Activated CD4-positive, alpha-beta T cell treated with anti-CD3 and anti-CD28 coated beads, Interleukin-2, Interleukin-6, amounts not matched to agents 100 ng/mL and 50 ng/mL, durations not matched to agents 16 hours and 8 hours (primary cell): ENCODE results near the gene ELMOD3.
"Not testable (repeated sequence)": the region's sequence is repeated elsewhere in the genome, so short reads cannot be mapped to it uniquely, and the experiment has no call there.

ENCODE experiments used
- DNase-seq: peaks from one replicate; pipeline ENCODE4 v3.0.0-alpha.2; 2020

Gene ELMOD3

DNA sequence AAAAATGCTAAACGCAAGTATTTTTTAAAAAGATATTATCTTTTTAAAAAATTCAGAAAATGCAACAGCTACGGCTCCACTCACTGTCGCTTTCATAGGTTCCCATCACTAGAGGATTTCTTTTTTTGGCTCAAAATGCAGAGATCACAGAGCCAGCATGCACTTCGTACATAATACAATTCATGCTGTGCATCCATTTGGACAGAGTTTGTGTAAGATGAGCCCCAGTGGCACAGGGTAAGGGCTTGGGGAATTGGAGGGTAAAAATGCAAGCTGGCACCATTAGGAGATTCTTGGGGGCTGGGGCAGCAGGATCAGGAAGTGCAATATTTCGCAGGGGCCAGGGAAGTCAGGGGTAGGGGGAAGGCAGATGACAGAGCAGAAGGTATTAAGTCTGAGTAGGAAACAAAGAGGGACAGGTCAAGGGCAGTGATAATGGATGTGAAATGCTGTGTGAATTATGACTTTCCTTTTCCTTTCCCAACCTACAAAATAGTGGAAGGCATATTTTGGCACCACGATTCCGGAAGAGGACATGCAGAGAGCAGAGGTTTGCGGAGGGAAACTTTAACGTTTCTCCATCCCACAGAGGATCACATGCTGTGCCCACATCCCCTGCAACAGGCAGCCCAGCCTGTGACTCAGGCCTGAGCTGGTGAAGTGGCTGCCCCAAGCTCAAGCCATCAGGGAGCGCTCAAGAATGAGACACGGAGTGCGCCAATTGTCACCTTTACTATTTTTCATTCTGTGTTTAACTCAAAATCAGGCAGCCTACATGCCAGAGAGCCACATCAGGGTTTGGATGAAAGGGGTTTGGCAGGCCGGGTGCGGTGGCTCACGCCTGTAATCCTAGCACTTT, 50.9 kb downstream of the ELMOD3 start:
- DNase-seq, result peak; percentile 90

DNA sequence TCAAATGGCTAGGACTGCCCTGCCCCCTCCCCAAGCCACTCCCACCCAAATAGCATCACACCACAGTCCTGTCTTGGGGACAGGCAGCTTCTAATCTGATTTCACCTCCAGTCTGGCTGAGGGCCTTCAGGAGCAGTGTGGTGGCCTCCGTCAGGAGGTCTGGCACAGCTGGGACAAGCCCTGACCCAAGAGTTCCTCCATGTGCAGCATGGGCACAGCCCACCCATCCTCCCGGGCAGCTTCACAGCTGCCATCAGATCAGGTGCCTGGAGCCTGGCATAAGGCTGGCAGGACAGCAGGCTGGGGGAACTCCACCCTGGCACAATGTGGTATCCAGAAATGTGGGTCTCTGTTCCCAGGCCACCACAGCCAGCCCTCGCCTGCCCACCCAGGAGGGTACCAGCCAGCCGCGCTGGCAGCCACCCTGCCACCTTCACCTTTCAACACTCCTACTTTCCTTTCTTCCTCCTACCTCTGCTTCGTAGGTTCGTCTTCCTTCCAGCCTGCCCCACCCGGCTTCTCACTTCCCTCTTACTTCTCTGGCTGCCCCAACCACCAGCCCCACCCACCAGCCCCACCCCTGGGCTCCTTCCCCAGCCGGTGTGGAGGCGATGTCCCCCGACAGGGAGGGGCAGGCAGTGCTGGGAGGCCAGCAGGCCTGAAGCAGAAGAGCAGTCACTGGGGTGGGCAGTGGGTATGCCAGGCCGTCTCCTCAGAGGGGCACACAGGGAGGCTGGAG, 55.4 kb downstream of the ELMOD3 start, which contains the start of gene CAPG:
TSS of gene CAPG (minus strand) at position 522 of the 739 bp plus-strand sequence. CDS start 8,221 bp downstream, outside the sequence.
- peak; percentile 63 for DNase-seq

DNA sequence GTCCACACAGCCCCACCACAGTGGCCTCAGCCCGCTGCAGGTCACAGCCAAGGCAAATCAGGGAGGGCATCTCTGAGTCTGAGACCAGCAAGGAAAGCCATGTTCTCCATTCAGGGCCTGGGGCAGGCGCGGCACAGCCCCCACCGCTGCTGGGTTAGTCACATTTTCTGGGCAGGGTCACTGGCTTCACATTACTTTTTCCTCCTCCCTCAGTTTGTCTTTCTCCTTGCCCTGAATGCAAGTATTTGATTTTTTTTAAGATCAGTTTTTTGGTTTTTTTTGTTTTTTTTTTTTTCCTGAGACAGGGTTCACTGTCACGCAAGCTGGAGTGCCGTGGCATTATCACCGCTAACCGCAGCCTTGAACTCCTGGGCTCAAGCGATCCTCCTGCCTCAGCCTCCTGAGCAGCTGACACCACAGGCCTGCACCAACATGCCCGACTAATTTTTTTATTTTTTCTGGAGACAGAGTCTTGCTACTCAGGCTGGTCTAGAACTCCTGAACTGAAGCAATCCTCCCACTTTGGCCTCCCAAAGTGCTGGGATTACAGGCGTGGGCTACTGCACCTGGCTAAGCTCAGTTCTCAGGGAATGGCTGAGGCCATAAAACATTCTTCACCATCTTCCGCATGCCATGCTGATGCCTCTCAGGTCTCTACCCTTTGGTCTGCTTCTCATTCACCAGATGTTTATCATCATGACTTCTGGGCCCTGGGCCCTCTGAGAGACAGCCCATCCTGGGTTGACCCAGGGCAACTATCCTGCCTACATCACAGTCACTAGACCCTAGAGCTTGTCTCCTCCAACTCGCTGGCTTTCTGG, 56.2 kb downstream of the ELMOD3 start:
- no peak for DNase-seq

DNA sequence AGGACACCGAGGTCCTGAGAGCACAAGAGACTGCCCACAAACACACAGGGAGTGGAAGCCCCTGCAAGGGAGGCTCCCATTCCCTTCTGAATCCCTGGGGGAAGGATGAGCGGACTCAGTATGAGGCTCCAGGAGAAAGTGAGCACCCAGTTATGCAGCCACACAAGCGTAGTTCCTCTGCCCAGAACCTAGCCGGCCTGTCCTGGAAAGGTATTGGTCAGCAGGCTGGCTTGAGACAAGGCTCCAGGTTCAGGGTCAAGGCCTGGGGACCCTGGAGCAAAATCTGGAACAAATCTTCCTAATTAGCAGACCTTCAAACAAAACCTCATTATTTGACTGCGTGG, 56.8 kb downstream of the ELMOD3 start:
- no peak for DNase-seq

DNA sequence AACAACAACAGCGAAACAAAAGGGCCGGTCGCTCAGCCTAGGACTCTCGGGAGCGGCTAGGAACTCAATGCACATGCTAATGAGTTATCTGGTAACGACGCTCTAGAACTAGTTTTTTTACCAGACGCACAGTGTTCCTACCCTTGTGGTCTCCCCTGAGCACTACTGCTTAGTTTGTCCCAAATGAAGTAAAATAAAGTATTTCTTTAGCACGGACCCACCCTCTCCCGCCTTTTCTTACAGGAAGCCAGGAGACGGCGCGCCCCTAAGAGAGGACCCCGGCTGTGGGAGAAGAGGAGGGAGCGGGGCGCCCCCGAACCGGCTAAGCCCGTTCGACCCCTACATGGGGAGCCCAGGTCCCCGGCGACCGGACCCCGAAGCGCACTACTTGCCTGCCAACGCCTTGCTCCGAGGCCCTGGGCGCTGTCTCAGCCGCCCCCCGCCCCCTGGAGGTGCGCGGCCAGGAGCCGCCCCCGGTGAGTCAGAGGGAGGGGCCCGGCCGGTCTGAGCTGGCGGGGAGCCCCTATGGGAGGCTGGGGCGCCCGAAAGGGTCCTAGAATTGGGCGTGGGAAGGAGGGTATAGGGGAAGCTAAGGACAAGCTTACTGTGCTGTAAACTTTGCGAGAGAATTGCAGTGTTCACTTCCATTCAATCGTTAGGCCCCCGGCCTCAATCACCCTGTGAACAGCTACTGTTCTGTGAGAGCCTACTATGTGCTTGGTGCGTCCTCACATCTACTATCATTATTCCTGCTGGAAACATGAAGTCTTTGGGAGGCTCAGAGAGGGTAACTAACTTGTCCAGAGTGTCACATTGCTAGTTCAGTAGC, 59.2 kb downstream of the ELMOD3 start:
- DNase-seq, result no peak

DNA sequence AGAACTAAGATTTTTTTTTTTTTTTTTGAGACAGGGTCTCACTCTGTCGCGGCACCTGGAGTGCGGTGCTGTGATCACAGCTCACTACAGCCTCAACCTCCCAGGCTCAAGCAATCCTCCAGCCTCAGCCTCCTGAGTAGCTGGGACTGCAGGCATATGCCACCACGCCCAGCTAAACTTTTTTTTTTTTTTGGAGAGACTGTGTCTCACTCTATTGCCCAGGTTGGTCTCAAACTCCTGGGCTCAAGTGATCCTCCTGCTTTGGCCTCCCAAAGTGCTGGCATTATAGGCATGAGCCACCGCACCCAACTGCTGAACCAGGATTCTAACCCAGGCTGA, 59.8 kb downstream of the ELMOD3 start:
- not testable (repeated sequence) for DNase-seq

DNA sequence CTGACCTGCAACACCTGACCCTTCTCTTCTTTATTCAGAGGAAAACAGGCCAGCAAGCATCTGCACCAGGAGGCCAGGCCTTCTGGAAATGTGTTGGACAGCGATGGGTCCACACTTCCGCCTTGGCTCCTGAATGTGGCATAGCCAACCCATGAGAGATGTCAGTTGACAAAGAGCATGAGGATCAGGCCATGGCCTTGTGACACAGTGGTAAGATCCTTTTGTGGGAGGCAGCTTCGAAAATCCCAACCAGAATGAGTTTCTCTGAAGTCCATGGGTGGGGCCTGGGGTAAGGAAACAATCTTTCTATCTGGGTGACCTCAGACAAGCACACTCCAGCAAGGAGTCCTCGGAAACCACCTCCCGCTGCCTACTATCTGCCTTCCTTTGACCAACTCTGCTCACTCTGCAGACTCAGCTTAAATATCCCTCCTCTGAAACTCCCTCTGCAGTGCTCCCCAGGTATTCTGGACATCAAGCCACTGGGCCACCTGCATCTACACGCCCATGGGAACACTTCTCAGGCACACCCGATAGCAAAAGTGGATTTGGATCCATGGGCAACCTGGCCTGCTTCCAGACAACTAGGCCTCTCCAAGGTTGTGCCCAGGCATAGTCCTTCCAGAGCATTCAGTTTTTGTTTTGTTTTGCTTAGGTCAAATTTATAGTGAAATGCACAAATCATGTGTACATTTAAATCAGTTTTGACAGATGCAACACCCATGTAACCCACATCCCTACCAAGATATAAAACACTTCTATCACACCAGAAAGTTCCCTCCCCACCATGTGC, 60.4 kb downstream of the ELMOD3 start:
- no peak for DNase-seq

DNA sequence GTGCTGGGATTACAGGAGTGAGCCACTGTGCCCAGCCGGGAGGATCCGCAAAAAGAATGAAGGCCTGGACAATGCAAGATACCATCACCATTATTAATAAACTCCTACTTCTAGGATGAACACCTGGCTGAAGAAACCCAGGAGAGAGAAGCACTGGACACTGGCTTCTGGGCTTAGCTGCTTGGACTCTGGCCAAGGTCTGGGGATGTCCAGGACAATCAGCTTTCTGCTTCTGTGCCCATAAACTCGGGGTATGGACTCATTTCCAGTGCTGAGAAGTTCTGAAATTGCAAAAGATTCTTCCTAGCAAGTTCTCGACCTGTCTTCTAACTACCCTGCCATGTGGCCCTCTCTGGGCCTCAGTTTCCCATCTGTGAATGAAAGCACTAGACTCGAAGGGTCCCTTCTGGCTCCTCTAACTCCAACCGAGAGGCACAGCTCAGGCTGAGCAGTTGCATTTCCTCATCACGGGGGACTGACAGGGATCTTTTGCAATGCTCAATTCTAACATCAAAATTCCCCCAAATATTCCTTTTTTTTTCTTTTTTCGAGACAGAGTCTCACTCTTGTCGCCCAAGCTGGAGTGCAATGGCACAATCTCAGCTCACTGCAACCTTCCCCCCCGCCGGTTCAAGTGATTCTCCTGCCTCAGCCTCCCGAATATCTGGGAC, 61.5 kb downstream of the ELMOD3 start:
- DNase-seq, result no peak

DNA sequence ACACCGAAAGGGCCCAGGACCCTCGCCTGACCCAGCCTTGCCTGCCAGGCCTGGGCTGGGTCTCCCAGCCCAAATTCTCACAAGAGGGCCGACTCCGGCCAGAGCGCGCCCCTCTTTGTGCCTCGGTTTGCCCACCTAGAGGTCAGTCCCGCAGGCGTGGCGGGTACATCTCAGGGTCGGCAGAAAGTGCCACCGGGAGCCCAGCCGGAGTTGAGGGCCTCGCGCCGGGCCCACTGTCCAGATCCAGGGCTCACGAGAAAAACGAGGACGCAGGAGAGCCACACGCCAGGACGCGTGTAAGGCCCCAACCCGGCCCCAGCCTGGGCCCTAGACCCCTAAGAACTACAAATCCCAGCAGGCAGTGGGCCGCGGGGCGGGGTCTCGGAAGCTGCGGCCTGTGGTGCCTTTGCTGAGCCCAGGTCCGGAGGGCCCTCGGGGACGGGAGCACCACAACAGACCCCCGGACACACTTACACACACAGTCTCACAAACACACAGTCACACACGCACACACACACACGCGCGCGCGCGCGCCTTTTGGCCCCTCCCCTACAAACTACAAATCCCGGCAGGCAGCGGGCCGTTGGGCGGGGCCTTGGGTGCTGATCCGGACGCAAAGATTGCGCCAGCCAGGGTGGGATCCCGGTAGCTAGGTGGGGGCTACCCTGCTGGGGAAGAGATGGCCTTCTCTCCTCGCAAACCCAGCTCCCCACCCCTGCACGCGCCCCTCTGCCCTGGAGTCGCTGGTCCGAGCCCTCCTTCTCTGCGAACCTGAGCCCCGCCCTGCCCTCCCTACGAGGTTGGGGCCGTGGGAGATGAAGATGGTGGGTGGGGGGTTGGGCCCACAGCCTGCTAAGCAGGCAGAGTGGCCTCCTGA, 63.8 kb downstream of the ELMOD3 start, which contains the start of gene SH2D6:
TSS of gene SH2D6 (plus strand) at position 583 of the 877 bp plus-strand sequence. CDS start 10,752 bp downstream, outside the sequence.
- DNase-seq, result peak; percentile 90

DNA sequence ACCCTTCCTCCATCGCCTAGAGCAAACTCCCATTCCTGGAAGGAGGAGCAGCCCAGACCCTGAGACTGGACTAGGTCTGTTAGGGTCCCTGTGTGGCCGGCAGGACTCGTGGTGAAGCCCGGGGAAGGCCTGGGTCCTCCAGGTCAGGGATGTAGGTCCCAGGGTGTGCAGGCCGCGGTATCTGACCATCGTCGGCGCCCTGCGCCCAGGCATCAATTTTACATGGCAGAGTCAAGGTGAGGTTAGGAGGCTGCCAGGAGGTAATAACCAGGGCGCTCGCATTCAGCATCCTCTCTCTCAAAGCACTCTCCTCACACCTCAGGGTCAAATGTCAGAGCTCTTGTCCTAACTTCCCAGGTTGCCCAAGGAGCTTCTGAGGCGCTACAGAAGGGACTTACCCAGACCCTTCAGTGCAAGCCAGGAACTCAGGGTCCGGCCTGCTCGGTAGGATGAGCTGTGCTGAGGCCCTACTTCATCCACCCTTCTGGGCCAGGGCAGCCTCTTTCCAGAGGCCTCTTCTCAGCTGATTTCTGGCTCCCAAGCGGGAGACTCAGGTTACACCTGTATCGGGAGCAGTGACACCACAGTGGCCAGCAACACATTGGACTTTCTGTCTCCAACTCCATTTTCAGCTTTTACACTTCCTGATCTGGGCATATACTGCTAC, 64.6 kb downstream of the ELMOD3 start:
- no peak for DNase-seq

DNA sequence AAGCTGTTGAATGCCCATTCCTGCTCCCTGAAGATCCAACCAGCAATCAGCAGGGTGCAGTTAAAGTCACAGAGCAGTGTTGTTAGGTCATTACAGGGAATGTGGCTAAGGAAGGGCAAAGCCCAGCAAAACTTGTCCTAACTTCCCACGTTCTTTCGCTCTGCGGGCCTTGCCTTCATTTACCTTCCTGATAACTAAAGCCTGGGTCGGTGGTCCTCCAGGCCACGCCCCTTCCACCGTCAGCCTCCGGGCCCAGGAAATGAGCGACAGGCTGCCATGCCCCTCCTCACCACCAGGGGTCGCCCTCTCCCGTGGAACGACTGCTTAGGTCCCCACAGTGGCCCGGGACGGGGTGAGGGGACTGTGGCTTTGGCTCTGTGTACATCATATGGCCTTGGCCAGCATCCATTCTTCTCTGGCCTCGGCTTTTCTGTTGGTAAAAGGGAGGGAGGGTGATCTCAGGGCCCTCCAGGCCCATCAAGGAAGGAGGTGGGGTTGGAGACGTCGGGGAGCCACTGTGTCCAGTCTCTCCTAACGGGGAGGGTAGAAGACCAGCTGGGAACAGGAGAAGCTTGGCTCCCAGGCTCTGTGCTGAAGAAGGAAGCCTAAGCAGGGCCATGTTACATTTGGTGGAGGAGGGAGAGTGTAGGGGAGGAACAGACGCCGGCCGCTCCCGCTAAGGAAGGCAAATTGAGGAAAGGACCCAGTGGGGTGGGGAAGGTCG, 66.1 kb downstream of the ELMOD3 start:
- DNase-seq, result peak; percentile 94

DNA sequence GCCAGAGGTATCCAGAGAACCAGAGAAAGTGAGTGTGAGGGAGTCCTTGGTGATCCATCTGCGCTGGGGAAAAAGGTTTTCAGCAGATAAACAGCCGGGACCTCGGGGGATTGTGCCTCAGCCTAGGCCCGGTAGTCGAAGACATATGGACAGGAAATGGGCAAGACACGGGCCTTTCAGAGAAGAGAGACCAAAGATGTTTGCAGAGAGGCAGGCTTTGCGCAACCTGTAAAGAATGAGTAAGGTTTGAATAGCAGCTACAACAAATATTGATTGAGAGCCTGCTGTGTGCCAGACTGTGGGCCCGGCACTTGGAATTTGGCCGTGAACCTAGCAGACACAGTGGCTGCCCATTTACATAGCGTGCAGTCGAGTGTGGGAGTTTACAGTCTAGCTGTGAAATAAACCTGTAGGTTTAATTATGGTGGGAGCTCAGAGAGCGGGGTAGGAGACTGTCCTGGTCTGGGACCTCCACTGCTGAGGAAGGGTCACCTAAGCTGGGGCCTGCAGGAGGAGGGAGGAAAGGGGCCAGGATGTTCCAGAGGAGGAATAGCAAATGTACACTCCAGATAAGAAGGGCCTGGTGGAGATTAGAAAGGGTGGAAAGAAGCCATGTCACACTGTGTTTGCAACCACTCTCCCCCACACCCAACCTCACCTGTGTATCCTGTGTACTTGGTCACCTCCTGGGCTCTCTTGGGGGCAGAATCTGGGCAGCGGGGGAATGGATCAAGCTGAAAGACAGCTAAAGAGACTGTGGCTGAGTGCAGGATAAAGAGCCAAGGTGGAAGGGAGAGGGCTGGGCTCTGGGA, 66.9 kb downstream of the ELMOD3 start:
- no peak for DNase-seq

DNA sequence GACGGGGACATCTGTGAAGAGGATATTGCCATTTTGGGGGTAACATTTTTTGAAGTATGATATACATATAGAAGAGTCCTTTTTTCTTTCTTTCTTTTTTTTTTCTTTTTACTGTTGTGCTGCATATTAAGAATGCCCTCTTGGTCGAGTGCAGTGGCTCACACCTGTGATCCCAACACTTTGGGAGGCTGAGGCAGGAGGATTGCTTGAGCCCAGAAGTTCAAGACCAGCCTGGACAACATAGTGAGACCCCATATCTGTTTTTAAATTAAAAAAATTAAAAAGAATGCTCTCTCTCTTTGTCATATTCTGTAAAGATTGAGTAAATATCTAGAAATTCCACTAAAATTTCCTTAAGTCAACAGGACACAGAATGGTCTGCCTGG, 67.5 kb downstream of the ELMOD3 start:
- no peak for DNase-seq

DNA sequence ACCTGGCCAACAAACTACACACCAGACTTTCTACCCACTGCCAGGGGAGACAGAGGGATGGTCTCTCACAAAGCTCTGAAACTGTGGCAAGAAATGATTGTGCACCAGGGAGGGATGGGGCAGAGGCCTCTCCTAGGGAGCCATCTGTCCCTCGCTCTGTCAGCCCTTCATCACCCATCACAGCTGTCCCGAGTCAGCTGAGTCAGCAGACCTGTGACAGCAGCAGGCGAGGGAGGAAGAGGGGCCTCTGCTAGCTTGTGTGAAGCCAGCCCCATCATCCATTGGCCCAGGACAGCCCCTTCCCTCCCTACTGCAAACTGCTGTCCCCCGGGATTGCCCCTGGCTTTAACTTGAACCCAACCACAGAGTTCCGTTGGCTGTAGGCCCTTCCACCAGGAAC, 69.0 kb downstream of the ELMOD3 start:
- no peak for DNase-seq

DNA sequence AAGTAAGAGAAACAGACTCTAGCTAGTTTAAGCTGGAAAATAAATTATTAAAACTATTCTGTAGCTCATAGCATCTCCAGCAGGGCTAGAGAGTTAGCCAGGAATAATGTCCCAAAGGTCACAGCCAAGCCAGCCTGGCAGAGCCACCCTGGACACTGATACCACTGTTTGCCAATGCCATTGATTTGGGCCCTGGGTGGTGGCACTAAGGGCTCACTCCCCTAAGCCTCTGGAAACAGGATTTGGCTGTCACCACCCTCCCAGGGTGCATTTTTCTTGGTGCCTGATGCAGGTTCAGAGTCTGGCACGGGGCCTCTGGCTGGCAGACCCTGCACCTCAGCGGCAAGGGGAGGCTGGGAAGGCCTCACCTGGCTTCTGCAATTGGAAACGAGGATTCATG, 71.0 kb downstream of the ELMOD3 start:
- no peak for DNase-seq

DNA sequence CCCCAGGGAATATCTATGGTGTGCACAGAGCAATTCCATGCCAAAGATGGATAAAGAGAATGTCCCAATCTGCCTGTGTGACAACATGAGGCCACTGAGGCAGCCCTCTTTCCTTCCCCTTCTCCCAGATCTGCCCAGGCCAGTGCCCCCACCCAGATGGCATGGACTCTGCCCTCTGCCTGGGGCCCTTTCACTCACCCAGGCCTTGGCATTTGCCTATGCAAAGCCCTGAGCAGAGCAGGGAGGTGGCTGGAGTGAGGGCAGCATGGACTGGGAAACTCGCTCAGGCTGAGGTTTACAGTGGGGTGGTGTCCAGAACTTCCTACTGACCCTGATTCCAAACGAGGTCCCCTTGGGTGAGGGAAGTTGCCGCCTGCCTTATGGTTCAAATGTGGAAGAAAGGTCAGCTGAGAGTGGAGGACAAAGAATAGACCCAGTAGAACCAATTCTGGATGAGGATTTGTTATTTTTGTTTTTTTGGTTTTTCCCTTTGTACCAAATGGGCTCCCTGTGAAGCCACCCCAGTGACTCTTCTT, 72.8 kb downstream of the ELMOD3 start:
- no peak for DNase-seq

DNA sequence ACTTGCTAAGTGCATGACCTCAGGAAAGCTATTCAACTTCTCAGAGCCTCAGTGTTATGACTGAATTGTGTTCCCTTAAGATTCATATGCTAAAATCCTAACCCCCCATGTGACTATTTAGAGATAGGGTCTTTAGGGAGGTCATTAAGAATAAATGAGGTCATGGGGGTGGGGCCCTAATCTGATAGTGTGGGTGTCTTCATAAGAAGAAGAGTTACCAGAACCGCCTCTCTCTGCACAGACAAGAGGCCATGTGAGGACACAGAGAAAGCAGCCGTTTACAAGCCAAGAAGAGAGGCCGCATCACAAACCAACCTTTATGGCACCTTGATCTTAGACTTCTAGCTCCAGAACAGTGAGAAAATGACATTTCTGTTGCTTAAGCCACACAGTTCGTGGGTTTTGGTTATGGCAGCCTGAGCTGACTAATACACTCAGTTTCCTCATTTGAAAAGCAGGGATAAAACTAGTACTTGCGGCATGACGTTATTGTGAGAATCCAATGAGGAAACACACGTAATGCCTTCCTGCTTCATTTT, 73.8 kb downstream of the ELMOD3 start:
- no peak for DNase-seq
